ENCODE data around the gene FAM24A.

The FAM24A gene

GRCh38 chr10:122931088-122931906 is 20.9 kb downstream of the FAM24A start:
- no peak for DNase-seq

GRCh38 chr10:122939133-122939855 is 28.9 kb downstream of the FAM24A start:
- DNase-seq = no peak

GRCh38 chr10:122939856-122940543 is 29.6 kb downstream of the FAM24A start:
- peak; percentile 85 for DNase-seq

- no peak for DNase-seq
Measured at GRCh38 chr10:122949296-122949695, 38.9 kb downstream of the FAM24A start.

DNA sequence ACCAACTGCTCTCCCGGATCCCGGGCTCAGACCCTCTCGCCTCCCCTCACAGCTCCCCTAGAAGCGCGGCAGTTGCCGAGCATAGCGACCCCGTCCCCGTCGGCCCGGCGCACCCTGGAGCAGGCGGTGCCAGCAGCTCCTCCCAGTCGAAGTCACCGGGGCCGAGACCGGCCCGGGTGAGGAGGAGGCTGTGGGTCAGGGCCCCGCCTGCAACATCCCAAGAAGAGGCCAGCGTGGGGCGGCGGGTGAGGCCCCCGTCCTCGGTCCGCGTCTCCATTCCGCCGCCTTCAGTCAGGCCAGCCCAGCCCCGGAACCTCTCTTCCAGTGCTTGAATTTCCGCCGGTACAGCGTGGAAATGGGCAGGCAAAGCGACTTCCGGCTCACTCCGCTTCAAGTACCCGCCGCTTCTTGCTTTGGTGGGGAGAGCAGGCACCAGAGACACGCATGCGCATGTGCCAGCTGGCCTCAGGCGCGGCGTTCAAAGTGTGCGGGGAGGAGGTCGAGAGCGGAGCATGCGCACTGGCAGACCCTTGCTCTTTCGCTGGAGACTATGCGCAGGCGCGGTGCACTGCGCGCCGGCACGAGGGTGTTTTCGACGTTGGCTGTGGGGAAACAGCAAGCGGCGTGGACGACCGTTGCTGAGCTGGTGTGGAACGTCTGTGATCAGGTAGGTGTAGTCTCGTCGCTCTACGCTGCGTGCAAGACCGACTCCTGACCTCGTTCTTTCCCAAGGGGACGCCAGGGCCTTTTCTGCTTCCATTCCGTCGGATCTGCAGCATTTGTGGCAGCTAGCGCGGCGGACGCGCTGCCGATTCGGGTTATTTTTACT is 43.7 kb downstream of the FAM24A start, which contains the start of gene C10orf88:
TSS of gene C10orf88 (minus strand) at position 326 of the 829 bp plus-strand sequence. CDS start at position 277, 49 bp downstream.
- DNase-seq = peak; percentile 99

DNA sequence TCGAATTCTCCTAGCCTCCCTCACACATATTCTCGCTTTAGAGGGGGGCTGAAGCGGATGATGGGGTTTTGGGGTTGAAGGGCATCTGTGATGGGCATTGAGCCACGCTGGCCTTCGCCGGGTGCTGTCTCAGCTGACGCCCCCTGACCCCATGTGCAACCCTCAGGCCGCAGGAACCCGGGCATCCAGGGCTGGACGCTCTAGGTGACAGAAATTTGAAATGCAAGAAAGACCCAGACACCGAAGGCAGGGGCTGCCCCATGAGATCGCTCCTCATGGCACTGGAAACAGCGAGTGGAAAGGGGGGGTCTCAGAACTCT is 44.3 kb downstream of the FAM24A start:
- DNase-seq = no peak

- DNase-seq = no peak
Measured at GRCh38 chr10:122955892-122956291, 45.5 kb downstream of the FAM24A start.

GRCh38 chr10:122957474-122957873 is 47.1 kb downstream of the FAM24A start:
- DNase-seq = no peak

GRCh38 chr10:122962405-122962804 is 52.0 kb downstream of the FAM24A start:
- DNase-seq = no peak
